AG10803 (cell line): ENCODE measurements around the gene FRMD4A.

Experiments used
- DNase-seq: peaks from one replicate; pipeline ENCODE4 v3.0.0; 2010; ENCODE audit warnings: low read depth
- H3K4me3 ChIP-seq: 2 replicates; pipeline ENCODE4 v1.5.1; 2011; ENCODE audit warnings: mild to moderate bottlenecking, low read length, control low read depth
- CTCF ChIP-seq: conservative IDR thresholded peaks from 2 replicates; pipeline ENCODE4 v1.5.1; 2011; ENCODE audit warnings: mild to moderate bottlenecking, low read length, control low read depth, inconsistent platforms

Gene FRMD4A

GRCh38 chr10:14299556-14299955 lies 31.2 kb downstream of the FRMD4A start:
- no peak for DNase-seq
- TF ChIP-seq CTCF: no peak
- no peak overlapping the region for H3K4me3 ChIP-seq

- no peak overlapping the region for H3K4me3 ChIP-seq
- DNase-seq: no peak
- no peak for TF ChIP-seq CTCF
Observed at GRCh38 chr10:14296065-14296709, 34.5 kb downstream of the FRMD4A start.

- no peak overlapping the region for H3K4me3 ChIP-seq
- TF ChIP-seq CTCF: no peak
- no peak for DNase-seq
Observed at GRCh38 chr10:14294347-14295059, 36.2 kb downstream of the FRMD4A start.

- DNase-seq: no peak
- no peak for TF ChIP-seq CTCF
- H3K4me3 ChIP-seq: no peak overlapping the region
Observed at GRCh38 chr10:14293526-14293925, 37.2 kb downstream of the FRMD4A start.

- no peak for DNase-seq
- no peak for TF ChIP-seq CTCF
- H3K4me3 ChIP-seq: no peak overlapping the region
Observed at GRCh38 chr10:14291296-14291695, 39.4 kb downstream of the FRMD4A start.

GRCh38 chr10:14285941-14286560 lies 44.7 kb downstream of the FRMD4A start:
- no peak for TF ChIP-seq CTCF
- no peak for DNase-seq
- H3K4me3 ChIP-seq: no peak overlapping the region

- no peak overlapping the region for H3K4me3 ChIP-seq
- TF ChIP-seq CTCF: no peak
- DNase-seq: peak; percentile 3
Observed at GRCh38 chr10:14282276-14282675, 48.4 kb downstream of the FRMD4A start.
